Measurements from ENCODE around the gene SPRTN.

- TF ChIP-seq POLR2AphosphoS5 (IDR thresholded peaks at IDR 0.05) (no peak), CTCF (IDR thresholded peaks at IDR 0.05 in 8 of 11, conservative IDR thresholded peaks at IDR 0.05 in 3 of 11) (no peak)
These were observed 25.5 kb downstream of the SPRTN start for GRCh38 chr1:231363624-231364023.
